Common myeloid progenitor, CD34-positive (primary cell): ENCODE results near the gene GPR37L1.
A peak's percentile ranks its signal among the peaks of the same experiment; 100 is the strongest.
"Not testable (repeated sequence)": the region's sequence is repeated elsewhere in the genome, so short reads cannot be mapped to it uniquely, and the experiment has no call there.

ENCODE experiments used
- CTCF ChIA-PET: fragments of 350-600 bp; sonication (Branson Sonifier 250); formaldehyde crosslinking; loops from one replicate; lab custom pipeline; 2021; ENCODE audit warnings: antibody characterized with exemption; lab: Charles Lee
- POLR2A ChIA-PET: fragments of 350-600 bp; sonication (Branson Sonifier 250); formaldehyde crosslinking; loops from one replicate; lab custom pipeline; 2021; ENCODE audit warnings: antibody characterized with exemption; lab: Charles Lee
- DNase-seq, 3 donors: peaks; one replicate each; pipeline versions ENCODE4 v3.0.0 to v3.0.0-alpha.2; 2013
- H3K27ac ChIP-seq, 2 experiments: 1 replicate in 1 of 2; 2 replicates in 1 of 2; pipeline ENCODE4 v1.7.0; 2013; ENCODE audit warnings: inconsistent platforms in 2 of 2, low read length in 2 of 2, mild to moderate bottlenecking in 2 of 2, low read depth in 1 of 2, moderate library complexity in 1 of 2; ENCODE audit not compliant: severe bottlenecking in 2 of 2, insufficient read depth in 1 of 2, poor library complexity in 1 of 2
- H3K27me3 ChIP-seq, 5 experiments: replicated peaks in 2 of 5; 1 replicate in 3 of 5; 2 replicates in 2 of 5; pipeline versions ENCODE4 v1.6.1 to v1.7.0; 2013; ENCODE audit warnings: low read length in 4 of 5, mild to moderate bottlenecking in 2 of 5, moderate library complexity in 2 of 5, inconsistent platforms in 1 of 5; ENCODE audit not compliant: insufficient read depth in 5 of 5, control insufficient read depth in 4 of 5
- H3K36me3 ChIP-seq, 4 experiments: 1 replicate in 2 of 4; 2 replicates in 2 of 4; pipeline versions ENCODE4 v1.6.1 to v1.7.0; 2013; ENCODE audit warnings: low read length in 3 of 4, control low read depth in 1 of 4, mild to moderate bottlenecking in 1 of 4; ENCODE audit not compliant: control insufficient read depth in 4 of 4, insufficient read depth in 4 of 4
- H3K4me1 ChIP-seq, 4 experiments: 1 replicate in 3 of 4; 2 replicates in 1 of 4; pipeline versions ENCODE4 v1.6.1 to v1.7.1; 2013; ENCODE audit warnings: low read length in 3 of 4, mild to moderate bottlenecking in 3 of 4, control low read depth in 1 of 4, inconsistent platforms in 1 of 4, moderate library complexity in 1 of 4; ENCODE audit not compliant: control insufficient read depth in 4 of 4, insufficient read depth in 4 of 4; ENCODE audit errors: control extremely low read depth in 1 of 4
- H3K4me3 ChIP-seq, 7 experiments: 1 replicate in 4 of 7; 2 replicates in 3 of 7; pipeline versions ENCODE4 v1.5.1 to v1.7.0; 2013; ENCODE audit warnings: mild to moderate bottlenecking in 7 of 7, low read length in 6 of 7, moderate library complexity in 6 of 7, inconsistent platforms in 2 of 7, low read depth in 2 of 7, control low read depth in 1 of 7; ENCODE audit not compliant: insufficient read depth in 4 of 7, control insufficient read depth in 1 of 7; ENCODE audit errors: extremely low read depth in 1 of 7
- H3K9me3 ChIP-seq, 5 experiments: 1 replicate in 4 of 5; 2 replicates in 1 of 5; pipeline versions ENCODE4 v1.6.1 to v1.7.1; 2013; ENCODE audit warnings: low read length in 4 of 5, mild to moderate bottlenecking in 2 of 5, inconsistent platforms in 1 of 5, low read depth in 1 of 5, moderate library complexity in 1 of 5; ENCODE audit not compliant: control insufficient read depth in 4 of 5, insufficient read depth in 2 of 5; ENCODE audit errors: control extremely low read depth in 1 of 5
- WGBS: methylation state at CpG from one replicate; pipeline ENCODE4 v1.1.5; 2013; ENCODE audit not compliant: insufficient coverage; 5-methylcytosine and 5-hydroxymethylcytosine counted together

The GPR37L1 gene

DNA sequence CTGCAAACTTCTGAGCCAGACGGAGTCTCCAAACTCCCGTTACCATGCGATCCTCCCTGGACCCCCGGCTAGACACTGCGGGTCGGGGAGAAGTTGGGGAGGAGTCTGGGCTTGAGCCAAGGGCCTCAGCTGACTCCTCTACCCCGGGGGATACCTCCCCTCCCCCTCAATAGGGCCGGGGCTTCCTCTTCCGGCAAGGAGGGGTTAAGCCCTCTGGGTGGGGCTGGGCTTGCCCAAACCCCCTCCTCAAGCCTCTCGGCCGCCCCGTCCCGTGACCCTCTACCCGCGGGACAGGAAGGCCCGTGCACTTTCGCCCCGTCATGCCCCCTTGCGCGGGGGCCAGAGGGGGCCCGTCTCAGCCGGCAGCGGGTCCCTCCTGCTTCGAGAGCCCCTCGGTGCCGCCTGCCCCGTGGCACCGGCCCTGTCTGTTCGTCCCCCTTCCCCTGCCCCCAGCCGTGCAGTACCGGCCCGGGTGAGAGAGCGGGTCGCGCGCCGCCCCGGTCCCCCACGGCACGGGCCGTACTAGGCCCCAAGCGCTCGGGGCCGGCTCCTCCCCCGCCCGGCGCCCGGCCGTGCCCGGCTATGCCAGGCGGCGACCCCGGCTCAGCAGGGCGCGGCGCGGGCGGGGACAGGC, 21.2 kb downstream of the GPR37L1 start:
- Histone ChIP-seq H3K27ac (peak overlapping the region; percentile 77 to 88), H3K36me3 (peaks cover 6 to 31% (median 23%) of the 10 kb centered on the region in 4 experiments), H3K9me3 (no peaks in the 10 kb centered on the region), H3K4me3 (peak overlapping the region; percentile 75 to 90 (median 84)), H3K27me3 (no peaks in the 10 kb centered on the region), H3K4me1 (peaks cover 1 to 35% (median 23%) of the 10 kb centered on the region in 4 experiments)
- DNase-seq: peak; percentile 62 to 87 (median 82)
- POLR2A ChIA-PET: interaction anchor here (0.5 to 2.0 kb wide), 5 partner anchors 9 to 64 kb away, joined by 3 to 11 read pairs (median 7); partner anchors contain the start of gene PTPN7
- WGBS: under 1% methylated on average over 49 of the region's 58 CpGs
- CTCF ChIA-PET: interaction anchor here (1.0 to 3.3 kb wide), 7 partner anchors 9 to 26 kb away, joined by 3 to 21 read pairs (median 4); partner anchors contain the start of gene PTPN7

DNA sequence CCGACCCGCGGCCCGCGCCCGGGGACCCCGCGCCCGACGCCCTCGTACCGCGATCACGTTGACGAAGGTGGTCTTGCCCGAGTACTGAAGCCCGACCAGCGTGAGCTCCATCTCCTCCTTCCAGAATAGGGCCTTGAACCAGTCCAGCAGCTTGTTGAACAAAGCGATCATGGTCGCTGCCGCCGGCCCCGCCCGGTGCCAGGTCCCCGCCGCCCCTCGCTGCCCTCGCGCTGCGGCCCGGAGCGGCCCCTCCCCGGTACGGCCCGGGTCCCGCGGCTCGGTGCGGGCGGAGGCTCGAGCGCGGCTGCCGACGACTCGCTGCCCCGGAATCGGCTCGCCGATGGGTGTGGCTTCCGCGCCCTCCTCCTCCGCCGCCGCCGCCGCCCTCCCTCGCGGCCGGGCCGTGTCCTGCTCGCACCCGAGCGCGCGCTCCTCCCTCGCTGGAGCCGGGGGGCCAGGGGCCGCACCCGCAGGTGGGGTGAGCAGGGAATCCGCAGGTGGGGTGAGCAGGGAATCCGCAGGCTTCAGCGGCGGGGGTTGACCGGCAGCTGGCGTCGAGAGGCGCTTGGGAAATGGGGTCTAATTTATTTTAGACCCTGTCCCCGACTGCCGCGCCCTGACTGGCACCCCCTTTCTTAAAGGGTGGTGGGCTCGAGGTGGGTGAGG, 21.8 kb downstream of the GPR37L1 start, which contains the start of gene ARL8A:
Gene ARL8A, minus strand, starts transcription at position 336 of the 666 bp plus-strand sequence. Its CDS starts 165 bp downstream, at position 171.
- peak in 1 of 3 donors; percentile 63 for DNase-seq
- 0% methylated on average over 62 of the region's 82 CpGs for WGBS
- H3K4me1 ChIP-seq: peaks cover 1 to 37% (median 23%) of the 10 kb centered on the region in 4 experiments

DNA sequence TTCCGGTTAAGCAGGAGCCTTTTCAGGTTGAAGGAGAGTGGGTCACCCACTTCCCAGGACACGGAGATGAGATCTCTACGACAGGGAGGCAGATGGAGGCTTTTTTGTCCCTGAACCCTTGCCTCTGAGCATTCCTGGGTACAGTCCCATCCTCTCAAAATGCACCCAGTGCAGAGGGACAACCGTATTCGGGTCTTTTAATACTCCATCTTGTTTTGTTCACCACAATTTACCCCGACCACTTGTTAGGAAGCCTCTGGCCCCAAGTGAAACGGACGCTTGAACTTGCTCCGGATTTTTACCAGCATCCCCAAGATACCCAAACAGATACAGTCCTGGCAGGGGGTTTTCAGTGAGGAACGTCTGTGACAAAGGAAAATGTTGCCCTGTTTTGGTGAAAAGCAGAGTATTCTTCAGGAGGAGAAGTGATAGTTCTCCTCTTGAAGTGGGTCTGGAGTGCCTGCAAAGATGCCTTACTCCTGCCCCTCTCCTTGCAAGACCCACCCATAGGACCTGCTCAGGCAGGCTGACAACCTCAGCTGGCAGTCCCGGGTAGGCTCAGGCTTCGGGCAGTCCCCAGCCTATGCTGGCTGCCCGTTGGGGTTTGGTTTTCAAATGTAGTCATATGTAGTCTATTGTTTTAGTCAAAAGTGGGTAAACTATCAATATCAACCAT, 22.5 kb downstream of the GPR37L1 start:
- Histone ChIP-seq H3K4me3 (peak overlapping the region; percentile 75 to 90 (median 84)), H3K9me3 (no peaks in the 10 kb centered on the region), H3K27me3 (no peaks in the 10 kb centered on the region), H3K36me3 (peaks cover 6 to 39% (median 31%) of the 10 kb centered on the region in 4 experiments), H3K27ac (peak overlapping the region in 1 of 2 experiments; percentile 88), H3K4me1 (peaks cover 1 to 40% (median 23%) of the 10 kb centered on the region in 4 experiments)
- 0% methylated on average over 5 of the region's 13 CpGs for WGBS
- ChIA-PET POLR2A (interaction anchor here (0.6 to 2.0 kb wide), 4 partner anchors 10 to 99 kb away, joined by 3 to 11 read pairs (median 6); partner anchors contain the start of gene PTPN7), CTCF (interaction anchor here (0.7 to 2.9 kb wide), 5 partner anchors 10 to 17 kb away, joined by 3 to 21 read pairs (median 10); no protein-coding TSS in a partner anchor)
- peak in 2 of 3 donors; percentile 59 to 65 for DNase-seq

More for the DNA sequence above, 21.8 kb downstream of the GPR37L1 start, which contains the start of gene ARL8A:
- H3K36me3 ChIP-seq: peaks cover 6 to 36% (median 28%) of the 10 kb centered on the region in 4 experiments
- ChIA-PET CTCF (interaction anchor here (0.7 to 3.3 kb wide), 4 partner anchors 10 to 18 kb away, joined by 3 to 21 read pairs (median 14); partner anchors contain the start of gene PTPN7), POLR2A (interaction anchor here (0.6 to 2.0 kb wide), 4 partner anchors 10 to 98 kb away, joined by 3 to 11 read pairs (median 8); partner anchors contain the start of gene PTPN7)
- peak within 1 kb of the TSS; percentile 75 to 90 (median 84) for H3K4me3 ChIP-seq
- H3K27ac ChIP-seq: peak within 1 kb of the TSS; percentile 77 to 88
- H3K27me3 ChIP-seq: no peaks in the 10 kb centered on the region
- H3K9me3 ChIP-seq: no peaks in the 10 kb centered on the region

DNA sequence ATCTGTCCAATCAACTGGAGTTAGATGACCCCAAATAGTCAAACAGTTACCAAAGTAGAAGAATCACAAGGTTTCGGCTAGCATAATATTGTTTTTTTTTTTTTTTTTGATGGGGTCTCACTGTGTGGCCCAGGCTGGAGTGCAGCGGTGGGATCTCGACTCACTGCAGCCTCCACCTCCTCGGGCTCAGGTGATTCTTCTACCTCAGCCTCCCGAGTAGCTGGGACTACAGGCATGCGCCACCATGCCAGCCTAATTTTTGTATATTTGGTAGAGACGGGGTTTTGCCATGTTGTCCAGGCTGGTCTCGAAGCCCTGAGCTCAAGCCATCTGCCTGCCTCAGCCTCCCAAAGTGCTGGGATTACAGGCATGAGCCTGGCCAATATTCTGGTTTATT, 23.0 kb downstream of the GPR37L1 start:
- H3K9me3 ChIP-seq, DNase-seq, H3K27me3 ChIP-seq, H3K27ac ChIP-seq: not testable (repeated sequence)
- 92% methylated on average over 7 of the region's 8 CpGs for WGBS
- CTCF ChIA-PET: interaction anchor here (0.8 to 2.9 kb wide), 3 partner anchors 9 to 14 kb away, joined by 3 to 20 read pairs (median 10); no protein-coding TSS in a partner anchor
- POLR2A ChIA-PET: interaction anchor here (0.6 to 1.2 kb wide), 2 partner anchors 10 to 52 kb away, joined by 3 to 5 read pairs; no protein-coding TSS in a partner anchor
- peak overlapping the region in 4 of 7 experiments; percentile 75 to 88 (median 84) for H3K4me3 ChIP-seq
- peaks cover 1 to 46% (median 23%) of the 10 kb centered on the region in 4 experiments for H3K4me1 ChIP-seq
- H3K36me3 ChIP-seq: peaks cover 6 to 44% (median 33%) of the 10 kb centered on the region in 4 experiments

DNA sequence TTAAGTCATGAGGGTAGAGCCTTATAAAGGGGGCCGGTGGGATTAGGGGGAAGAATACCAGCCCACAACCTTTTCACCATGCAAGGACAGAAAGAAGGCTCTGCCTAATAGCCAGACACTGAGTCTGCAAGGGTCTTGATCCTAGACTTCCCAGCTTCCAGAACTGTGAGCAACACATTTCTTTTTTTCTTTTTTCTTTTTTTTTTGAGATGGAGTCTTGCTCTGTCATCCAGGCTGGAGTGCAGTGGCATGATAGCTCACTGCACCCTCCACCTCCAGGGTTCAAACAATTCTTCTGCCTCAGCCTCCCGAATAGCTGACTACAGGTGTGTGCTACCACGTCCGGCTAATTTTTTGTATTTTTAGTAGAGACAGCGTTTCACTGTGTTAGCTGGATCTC, 23.6 kb downstream of the GPR37L1 start:
- no peaks in the 10 kb centered on the region for H3K27me3 ChIP-seq
- DNase-seq: no peak
- peaks cover 1 to 51% (median 23%) of the 10 kb centered on the region in 4 experiments for H3K4me1 ChIP-seq
- peaks cover 9 to 46% (median 37%) of the 10 kb centered on the region in 4 experiments for H3K36me3 ChIP-seq
- no peak overlapping the region for H3K27ac ChIP-seq
- POLR2A ChIA-PET: interaction anchor here (0.6 to 1.2 kb wide), 2 partner anchors 10 to 51 kb away, joined by 3 to 5 read pairs; no protein-coding TSS in a partner anchor
- 96% methylated on average over 5 of the region's 5 CpGs for WGBS
- CTCF ChIA-PET: interaction anchor here (0.8 to 2.9 kb wide), 4 partner anchors 9 to 39 kb away, joined by 3 to 20 read pairs (median 8); no protein-coding TSS in a partner anchor
- H3K4me3 ChIP-seq: no peak overlapping the region
- no peaks in the 10 kb centered on the region for H3K9me3 ChIP-seq

DNA sequence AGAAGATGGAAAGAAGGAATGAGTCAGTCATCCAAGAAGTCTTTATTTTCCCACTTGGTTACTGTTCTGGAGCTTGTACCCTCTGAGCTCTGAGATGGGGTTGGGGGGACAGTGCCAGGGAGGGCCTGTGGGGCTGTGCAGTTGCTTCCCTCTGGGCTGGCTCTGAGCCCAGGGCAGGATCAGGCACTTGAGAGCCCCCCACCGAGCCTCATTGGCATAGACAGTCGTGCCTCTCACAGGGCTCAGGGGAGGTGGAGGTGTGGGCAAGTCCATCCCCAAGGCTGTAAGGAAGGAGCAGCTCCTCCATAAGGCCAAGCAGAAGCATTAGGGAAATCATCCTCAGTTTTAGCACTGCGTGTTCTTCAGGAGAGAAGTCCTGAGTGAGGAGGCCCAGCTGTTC, 24.3 kb downstream of the GPR37L1 start:
- ChIA-PET CTCF (interaction anchor here (1.1 to 2.9 kb wide), 4 partner anchors 8 to 39 kb away, joined by 4 to 20 read pairs (median 8); partner anchors contain the start of gene PTPN7), POLR2A (interaction anchor here (0.9 to 1.1 kb wide), 2 partner anchors 9 to 15 kb away, joined by 3 to 4 read pairs; no protein-coding TSS in a partner anchor)
- Histone ChIP-seq H3K36me3 (peaks cover 9 to 53% (median 42%) of the 10 kb centered on the region in 4 experiments), H3K4me3 (no peak overlapping the region), H3K9me3 (no peaks in the 10 kb centered on the region), H3K4me1 (peaks cover 1 to 54% (median 23%) of the 10 kb centered on the region in 4 experiments), H3K27ac (no peak overlapping the region), H3K27me3 (no peaks in the 10 kb centered on the region)
- 69% methylated on average over 2 of the region's 3 CpGs for WGBS
- no peak for DNase-seq
